HG02938 (cell line): ENCODE data around the gene BCAS4.
"Not testable (repeated sequence)": the region's sequence is repeated elsewhere in the genome, so short reads cannot be mapped to it uniquely, and the experiment has no call there.

ENCODE experiments used
- ATAC-seq: cut with Tn5 transposase; IDR thresholded peaks from one replicate; pipeline ENCODE4 v1.9.1; 2021; ENCODE audit warnings: mild to moderate bottlenecking, moderate library complexity; ENCODE audit not compliant: unreplicated experiment

The BCAS4 gene

DNA sequence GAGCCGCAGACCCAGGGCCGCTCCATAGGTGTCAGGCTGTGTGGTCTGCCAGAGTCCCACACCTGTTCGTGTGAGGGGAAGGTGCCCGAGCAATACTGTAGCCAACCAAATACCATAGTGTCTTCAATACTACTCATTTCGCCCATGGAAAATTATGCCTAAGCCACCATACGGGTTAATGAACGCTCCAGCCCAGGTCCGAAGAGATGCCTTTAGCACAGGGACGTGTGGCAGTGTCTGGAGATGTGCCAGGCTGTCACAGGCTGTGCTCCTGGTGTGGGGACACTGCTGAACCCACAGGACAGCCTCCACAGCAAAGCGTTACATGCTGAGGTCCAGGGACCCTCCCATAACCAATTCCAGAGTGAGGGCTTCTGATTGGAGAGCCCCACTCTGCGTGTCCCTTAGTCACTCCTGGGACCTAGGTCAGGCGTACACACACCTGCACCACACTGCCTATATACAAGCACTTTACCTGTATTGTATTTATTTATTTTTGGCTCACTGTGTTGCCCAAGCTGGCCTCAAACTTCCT, 25.2 kb upstream of the BCAS4 start:
- ATAC-seq: not testable (repeated sequence)

DNA sequence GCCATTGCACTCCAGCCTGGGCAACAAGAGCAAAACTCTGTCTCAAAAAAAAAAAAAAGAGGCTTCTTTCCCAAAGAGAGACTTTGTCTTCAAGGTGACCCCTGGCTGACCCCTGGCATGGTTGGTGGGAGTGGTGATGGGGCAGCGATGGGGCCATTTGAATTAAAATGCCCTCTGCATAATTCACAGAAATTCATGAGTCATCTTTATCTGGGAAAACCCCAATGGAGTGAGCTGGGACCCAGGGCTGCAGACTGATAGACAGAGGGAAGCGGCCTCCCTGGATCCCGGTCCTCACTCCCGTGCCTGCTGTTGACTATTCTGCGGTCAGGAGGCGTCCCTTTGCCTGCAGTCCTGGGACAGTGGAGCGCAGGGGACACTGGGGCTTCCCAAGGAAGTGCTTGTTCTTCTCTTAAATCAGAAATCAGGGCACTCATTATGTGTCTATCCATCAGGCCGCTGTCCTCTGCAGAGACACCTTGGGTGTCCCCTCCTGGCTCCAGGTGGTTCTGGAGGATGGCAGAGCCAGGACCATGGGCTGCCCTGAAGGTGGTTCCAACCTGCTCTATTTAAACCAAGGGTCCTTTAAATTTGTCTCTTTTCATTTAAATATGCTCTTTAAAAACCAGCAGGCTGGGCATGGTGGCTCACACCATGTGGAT, 23.3 kb upstream of the BCAS4 start:
- ATAC-seq: not testable (repeated sequence)

DNA sequence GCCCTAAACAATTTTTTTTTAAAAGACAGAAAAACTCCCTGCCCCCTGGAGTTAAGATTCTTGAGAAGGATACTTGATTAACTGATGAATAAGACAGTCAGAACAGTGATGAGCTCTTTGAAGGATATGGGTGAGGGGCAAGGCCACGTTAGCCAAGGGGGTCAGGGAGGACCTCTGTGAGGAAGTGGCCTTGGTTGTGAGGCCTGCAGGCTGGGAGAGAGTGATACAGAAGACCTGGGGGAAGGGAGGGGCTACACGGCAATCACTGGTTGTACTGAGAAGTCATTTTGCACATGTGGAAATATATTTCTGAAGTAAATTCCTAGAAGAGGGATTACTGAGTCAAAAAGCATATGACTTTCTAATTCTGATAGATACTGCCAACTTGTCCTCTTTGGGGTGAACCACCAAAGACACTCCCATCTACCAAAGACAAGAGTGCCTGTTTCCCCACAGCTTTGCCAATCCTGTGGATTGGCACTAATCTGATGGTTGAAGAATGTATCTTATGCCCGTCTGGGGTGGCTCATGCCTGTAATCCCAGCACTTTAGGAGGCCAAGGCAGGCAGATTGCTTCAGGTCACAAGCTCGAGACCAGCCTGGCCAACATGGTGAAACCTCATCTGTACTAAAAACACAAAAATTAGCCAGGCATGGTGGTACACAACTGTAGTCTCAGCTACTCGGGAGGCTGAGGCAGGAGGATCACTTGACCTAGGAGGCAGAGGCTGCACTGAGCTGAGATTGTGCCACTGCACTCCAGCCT, 22.3 kb upstream of the BCAS4 start:
- no peak for ATAC-seq

DNA sequence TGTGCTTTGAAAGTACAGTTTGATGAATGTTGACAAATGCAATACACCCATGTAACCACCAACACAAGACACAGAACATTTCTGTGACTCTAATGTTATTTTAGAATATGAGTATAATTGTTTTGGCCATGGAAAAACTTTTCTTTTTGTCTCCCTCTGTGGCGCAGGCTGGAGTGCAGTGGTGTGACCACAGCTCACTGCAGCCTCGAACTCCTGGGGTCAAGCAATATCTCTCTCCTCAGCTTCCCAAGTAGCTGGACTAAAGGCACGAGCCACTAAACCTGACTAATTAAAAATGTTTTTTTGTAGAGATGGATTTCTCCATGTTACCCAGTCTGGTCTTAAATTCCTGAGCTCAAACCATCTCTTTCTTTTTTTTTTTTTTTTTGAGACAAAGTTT, 20.3 kb upstream of the BCAS4 start:
- no peak for ATAC-seq

DNA sequence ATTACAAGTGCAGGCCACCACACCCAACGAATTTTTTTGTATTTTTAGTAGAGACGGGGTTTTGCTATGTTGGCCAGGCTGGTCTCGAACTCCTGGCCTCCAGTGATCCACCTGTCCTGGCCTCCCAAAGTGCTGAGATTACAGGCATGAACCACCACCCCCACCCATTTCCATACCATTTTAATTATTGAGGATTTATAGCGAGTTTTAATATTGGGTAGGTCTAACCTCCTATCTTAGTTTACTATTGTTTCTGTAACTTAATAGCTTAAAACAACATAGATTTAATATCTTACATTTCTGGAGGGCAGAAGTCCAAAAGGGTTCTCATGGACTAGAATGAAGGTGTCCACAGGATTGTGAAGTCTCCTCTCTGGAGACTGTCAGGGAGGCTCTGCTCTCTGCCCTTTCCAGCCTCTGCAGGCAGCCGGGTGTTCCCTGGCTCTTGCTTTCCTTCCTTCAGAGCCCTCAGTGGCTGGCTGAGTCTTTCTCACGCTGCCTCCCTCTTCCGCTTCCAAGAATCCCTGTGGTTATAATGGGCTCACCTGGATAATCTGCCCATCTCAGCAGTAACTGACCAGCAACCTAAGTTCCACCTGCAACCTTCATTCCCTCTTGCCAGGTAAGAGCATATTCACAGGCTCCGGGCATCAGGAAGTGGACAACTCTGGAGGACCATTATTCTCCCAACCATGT, 18.6 kb upstream of the BCAS4 start:
- ATAC-seq: no peak

DNA sequence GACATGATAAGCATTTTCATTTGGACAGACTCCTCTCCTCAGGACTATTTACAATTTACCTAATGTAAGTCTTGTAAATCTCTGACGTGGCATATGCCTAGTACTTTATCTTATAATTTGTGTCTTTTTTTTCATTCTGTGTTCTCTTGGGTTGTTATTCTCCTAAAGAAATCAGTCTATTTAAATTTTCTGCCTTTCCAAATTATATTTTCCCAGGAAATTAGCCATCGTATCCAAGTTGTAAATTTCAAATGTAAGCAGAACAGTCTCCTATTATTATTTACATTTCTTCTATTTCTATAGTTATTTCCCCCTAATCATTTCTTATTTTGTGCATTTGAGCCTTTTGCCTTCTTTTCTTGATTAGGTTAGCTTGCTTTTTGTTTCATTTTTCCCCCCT, 17.5 kb upstream of the BCAS4 start:
- no peak for ATAC-seq

DNA sequence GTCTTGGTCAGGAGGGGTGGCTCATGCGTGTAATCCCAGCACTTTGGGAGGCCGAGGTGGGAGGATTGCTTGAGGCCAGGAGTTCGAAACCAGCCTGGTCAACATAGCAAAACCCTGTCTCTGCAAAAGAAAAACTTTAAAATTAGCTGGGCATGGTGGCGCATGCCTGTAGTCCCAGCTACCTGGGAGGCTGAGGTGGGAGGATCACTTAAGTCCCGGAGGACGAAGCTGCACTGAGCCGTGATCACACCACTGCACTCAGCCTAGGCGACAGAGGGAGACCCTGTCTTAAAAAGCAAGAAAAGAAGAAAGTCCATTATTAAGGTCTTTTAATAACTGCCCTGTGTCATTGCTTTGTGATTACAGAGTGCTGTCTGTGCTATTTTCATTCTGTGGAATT, 15.9 kb upstream of the BCAS4 start:
- ATAC-seq: not testable (repeated sequence)

DNA sequence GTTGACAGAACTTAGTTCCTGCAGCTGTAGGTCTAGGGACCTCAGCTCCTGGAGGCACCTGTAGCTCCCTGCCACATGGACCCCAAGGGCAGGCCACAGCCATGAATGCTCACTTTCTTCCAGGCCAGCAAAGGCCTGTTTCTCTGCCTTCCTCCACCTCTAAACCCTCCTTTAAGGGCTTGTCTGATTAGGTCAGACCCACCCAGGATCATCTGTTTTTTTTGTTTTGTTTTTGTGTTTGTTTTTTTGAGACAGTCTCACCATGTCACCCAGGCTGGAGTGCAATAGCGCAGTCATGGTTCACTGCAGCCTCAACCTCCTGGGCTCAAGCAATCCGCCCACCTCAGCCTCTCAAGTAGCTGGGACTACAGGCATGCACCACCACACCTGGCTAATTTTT, 11.5 kb upstream of the BCAS4 start:
- no peak for ATAC-seq

DNA sequence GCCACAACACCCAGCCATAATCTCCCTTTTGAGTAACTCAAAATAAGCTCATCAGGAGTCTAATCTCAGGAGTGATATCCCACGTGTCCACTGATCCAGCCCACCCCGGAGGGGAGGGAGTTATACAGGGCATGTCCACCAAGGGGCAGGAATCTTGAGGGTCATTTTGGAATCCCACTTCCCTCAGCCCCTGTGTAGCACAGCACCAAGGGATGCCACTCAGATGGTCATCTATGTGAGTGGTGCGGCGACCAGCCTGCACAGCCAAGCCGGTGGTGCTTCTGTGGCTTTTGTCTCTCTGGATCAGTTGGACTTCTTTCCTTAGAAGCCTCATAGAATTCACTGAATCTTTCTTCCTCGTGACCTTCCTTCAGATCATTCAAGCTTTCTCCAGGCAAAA, 11.0 kb upstream of the BCAS4 start:
- no peak for ATAC-seq

DNA sequence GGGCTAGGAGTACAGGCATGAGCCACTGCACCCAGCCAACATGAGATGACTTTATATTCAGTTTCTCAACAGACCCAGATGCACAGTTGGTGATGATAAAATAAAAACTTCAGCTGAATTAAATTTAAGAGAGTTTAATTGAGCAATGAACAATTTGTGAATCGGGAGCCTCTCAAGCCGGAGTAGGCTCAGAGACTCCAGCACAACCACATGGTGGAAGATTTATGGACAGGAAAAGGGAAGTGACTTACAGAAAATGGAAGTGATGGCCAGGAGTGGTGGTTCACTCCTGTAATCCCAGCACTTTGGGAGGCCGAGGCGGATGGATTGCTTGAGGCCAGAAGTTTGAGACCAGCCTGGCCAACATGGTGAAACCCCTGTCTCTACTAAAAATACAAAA, 10.4 kb upstream of the BCAS4 start:
- no peak for ATAC-seq

DNA sequence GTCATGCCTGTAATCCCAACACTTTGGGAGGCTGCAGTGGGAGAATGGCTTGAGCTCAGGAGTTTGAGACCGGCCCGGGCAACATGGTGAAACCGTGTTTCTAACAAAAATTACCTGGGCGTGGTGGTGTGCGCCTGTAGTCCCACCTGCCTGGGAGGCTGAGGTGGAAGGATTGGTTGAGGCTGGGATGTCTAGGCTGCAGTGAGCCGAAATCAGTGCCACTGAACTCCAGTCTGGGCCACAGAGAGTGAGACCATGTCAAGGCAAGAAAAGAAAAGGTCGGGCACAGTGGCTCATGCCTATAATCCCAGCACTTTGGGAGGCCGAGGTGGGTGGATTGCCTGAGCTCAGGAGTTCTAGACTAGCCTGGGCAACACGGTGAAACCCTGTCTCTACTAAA, 8.2 kb upstream of the BCAS4 start:
- no peak for ATAC-seq

DNA sequence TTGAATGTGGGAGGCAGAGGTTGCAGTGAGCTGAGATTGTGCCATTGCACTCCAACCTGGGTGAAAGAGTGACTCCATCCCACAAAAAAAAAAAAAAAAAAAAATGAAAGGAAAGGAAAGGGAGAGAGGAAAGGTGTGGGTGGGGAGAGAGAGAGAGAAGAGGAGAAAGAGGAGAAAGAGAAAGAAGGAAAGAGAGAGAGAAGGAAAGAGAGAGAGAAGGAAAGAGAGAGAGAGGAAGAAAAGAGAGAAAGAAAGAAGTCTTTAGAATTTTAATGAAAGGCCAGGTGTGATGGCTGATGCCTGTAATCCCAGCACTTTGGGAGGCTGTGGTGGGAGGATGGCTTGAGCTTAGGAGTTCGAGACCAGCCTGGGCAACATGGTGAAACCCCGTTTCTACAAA, 7.7 kb upstream of the BCAS4 start:
- no peak for ATAC-seq

DNA sequence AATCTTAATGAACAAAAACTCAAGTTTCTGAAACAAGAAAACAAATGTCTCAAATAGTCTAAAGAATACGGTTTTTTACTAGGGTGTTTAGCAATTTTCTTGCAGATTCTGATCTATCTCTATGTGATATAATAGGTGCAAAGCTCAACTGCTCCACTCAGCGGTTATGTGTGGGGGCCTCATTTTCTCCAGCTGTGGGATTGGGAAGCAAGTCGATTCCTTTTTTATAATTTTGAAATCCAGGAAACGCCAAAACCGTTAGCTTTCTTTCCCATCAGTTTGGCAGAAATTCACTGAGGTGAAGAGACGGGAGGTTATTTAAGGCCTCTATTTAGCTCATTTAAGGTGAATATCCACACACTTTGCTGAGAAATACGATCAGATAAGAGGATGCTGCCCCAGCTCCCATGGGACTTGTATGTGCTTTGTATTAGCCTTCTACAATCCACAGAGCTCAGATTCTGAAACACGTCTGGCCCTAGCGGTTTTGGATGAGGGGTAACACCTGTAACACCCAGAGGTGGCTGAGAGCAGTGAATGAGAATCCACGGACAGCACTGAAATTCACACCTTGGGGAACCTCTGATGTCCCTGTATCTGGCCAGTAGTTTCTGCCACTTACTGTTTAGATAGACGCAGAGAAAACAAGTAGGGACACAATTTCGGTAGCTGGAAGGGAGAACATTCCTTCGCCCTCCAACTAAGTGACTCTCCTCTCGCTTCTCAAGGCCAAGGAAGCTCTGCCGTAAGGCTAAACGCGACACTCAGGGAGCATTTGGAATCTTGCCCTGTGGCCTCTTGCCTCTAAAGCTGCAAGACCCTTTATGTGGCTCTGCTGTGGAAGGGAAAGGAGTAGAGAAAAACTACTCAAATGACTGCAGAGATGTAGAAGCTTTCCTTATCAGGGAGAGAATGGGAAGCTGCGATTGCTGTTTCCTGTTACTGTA, 6.5 kb upstream of the BCAS4 start:
- no peak for ATAC-seq

DNA sequence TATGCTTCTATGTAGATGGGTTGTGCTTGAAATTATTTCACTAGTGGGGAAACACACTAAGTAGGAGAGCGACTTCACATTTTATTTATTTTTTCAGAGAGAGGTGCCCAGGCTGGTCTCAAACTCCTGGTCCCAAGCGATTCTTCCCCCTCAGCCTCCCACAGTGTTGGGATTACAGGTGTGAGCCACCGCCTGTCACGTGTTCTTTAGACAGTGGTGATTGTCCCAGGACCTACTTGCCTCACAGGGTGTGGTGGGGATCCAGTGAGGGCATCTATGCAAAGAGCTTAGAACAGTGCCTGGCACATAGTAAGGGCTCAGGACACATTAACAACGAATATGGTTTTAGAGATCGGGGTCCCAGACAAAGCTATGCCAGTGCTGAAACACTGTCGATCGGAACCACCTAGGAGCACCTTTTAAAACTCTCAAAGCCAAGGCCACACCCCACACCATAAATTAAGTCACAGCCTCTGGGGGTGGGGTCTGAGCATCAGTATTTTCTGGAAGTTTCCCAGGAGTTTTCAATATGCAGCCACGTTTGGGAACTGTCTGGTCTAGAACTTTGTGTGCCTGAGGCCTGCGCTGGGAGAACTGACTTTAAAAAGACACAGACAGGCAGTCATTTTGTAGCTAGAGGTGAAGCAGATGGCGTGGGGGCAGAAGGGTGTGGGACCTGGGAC, 4.8 kb upstream of the BCAS4 start:
- ATAC-seq: no peak

DNA sequence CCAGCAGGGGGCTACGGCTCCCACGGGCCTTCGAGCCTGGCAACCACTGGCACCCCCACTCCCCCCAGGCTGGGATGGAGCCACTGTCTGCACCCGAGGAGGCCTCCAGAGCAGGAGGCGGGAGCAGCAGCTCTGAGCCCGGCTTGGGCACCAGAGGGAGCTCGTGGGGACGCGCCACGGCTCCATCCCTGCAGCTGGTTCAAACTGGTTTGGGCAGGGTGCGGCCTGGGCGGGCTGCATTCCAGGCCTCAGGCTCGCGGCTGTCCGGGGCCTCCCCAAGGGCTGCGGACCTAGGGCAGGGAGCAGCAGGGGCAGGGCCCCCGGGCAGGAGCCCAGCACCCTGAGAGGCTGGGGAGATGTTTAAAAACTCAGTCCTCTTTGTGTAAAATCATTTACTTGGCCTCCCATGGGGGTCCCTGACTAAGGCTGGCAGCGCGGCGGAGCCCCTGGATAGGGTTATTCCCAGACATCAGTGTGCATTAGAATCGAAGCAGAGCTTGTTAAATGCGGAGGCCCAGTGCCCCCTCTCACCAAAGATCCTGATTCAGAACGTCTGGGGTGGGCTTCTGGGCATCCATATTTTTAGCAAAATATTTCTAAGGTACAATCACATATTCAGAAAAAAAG, 4.1 kb upstream of the BCAS4 start:
- ATAC-seq: no peak

DNA sequence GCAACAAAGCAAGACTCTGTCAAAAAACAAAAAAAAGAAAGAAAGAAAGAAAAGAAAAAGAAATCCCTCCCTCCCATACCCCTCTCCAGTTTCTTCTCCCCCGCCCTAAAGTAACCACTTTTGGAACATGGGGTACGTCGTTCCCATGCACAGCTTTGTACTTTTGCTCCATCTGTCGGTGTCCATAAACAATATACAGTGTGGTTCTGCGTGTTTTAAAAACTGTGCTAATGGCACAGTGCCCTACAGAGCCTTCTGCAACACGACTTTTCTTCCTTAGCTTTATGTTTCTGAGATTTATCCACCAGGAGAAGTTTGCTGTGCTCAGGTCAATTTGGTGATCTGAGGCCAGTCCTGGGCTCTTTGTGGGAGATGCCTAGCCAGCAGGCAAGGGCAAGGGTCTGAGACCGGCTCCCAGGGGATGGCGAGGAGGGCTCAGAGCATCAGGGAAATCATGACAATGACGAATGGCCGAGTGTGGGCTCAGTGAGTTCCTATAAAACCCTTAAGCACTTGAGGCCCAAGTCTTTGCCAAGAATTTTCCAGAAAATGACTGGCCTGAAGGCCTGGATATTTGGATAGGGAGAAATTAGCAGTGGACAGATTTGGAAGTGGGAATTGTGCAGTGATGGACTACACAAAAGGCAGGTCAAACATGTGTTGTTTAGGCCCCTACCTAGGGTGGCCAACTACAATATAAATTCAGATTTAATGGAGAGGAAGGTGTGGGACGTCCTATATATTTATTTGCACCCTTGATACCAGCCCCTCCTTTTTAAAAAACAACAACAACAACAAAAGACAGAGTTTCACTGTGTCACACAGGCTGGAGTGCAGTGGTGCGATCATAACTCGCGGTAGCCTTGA, 1.9 kb upstream of the BCAS4 start:
- no peak for ATAC-seq

DNA sequence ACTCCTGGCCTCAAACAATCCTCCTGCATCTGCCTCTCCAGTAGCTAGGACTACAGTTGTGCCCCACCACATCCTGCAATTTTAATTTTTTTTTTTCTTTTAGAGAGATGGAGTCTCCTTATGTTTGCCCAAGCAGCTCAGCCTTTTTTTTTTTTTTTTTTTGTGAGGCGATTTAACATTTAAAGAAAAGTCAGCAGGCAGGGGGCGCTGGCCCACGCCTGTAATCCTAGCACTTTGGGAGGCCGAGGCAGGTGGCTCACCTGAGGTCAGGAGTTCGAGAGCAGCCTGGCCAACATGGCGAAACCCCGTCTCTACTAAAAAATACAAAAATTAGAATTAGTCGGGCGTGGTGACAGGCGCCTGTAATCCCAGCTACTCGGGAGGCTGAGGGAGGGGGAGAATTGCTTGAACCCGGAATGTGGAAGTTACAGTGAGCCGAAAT, 1.3 kb upstream of the BCAS4 start:
- not testable (repeated sequence) for ATAC-seq

DNA sequence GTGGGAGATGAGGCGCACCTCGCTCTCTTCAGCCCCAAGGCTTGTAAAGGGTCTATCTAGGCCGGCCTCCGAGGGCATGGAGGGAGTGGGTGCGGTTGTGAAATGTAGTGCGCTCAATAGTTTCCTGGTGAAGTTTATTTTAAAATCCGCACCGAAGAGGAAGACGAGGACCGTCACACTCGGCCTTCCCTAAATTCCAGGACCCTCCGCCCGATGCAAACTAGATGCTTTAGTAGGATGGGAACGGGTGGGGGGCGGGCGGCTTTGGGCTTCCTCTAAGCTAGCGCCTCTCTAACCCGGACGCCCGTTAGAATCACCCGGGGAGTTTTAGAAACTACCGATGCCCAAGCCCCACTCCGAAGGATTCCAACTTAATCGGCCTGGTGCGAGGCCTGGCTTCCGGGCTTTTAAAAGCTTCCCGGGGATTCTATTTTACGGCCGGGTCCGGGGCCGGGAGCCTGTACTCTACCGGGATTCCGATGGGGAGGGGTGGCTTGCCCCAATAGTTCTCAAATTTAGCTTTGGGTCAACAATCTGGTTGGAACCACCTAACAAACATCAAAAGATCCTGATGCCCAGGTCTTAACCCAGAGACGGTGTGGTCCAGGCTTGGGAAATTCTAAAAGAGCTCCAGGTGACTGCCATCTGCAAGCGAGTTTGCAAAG, 548 bp upstream of the BCAS4 start:
- no peak for ATAC-seq
